GM12878 (cell line): Measurements from ENCODE around the gene ESPL1. TPM values are rescaled to one million over a fixed set of nuclear protein-coding genes. Genes with fewer than 3 reads are reported as not detected.

ENCODE experiments used
- DPF2 ChIP-seq: fragments of 450-650 bp; IDR thresholded peaks from 2 replicates; pipeline ENCODE4 v1.6.1; 2017; ENCODE audit warnings: mild to moderate bottlenecking
- EED ChIP-seq: sonication (generic); IDR thresholded peaks from 2 replicates; pipeline ENCODE4 v1.6.1; 2016; ENCODE audit warnings: antibody characterized with exemption, low read depth
- EZH2 ChIP-seq: IDR thresholded peaks from 2 replicates; pipeline ENCODE4 v1.6.1; 2012; ENCODE audit warnings: low read depth, mild to moderate bottlenecking, control low read depth, inconsistent platforms, low read length, borderline replicate concordance; ENCODE audit not compliant: control insufficient read depth
- FOXM1 ChIP-seq: IDR thresholded peaks from 2 replicates; pipeline ENCODE4 v1.6.1; 2012; ENCODE audit warnings: low read depth, mild to moderate bottlenecking, inconsistent platforms, low read length, moderate library complexity
- IKZF2 ChIP-seq, 2 experiments: fragments of 450-650 bp; IDR thresholded peaks; 2 replicates each; pipeline ENCODE4 v1.6.1; 2017; ENCODE audit warnings: mild to moderate bottlenecking in 2 of 2, moderate library complexity in 2 of 2
- JUNB ChIP-seq: IDR thresholded peaks from 2 replicates; pipeline ENCODE4 v1.6.1; 2016; ENCODE audit warnings: antibody characterized with exemption, mild to moderate bottlenecking
- NFXL1 ChIP-seq: fragments of 450-650 bp; IDR thresholded peaks from 2 replicates; pipeline ENCODE4 v1.6.1; 2017; ENCODE audit warnings: antibody characterized with exemption, mild to moderate bottlenecking, borderline replicate concordance
- NFYB ChIP-seq: IDR thresholded peaks from 2 replicates; pipeline ENCODE4 v1.6.1; 2011; ENCODE audit warnings: low read depth, mild to moderate bottlenecking, low read length, improper control_type of control experiment, moderate library complexity; ENCODE audit not compliant: insufficient read depth
- POLR2AphosphoS2 ChIP-seq: IDR thresholded peaks from 2 replicates; pipeline ENCODE4 v1.6.1; 2011; ENCODE audit warnings: low read depth, mild to moderate bottlenecking, low read length, improper control_type of control experiment, moderate library complexity
- POU2F2 ChIP-seq: IDR thresholded peaks from 3 replicates; pipeline ENCODE4 v1.6.1; 2011; ENCODE audit warnings: low read depth, mild to moderate bottlenecking, low read length, borderline replicate concordance
- RBBP5 ChIP-seq: fragments of 200-600 bp; sonication (generic); conservative IDR thresholded peaks from 2 replicates; pipeline ENCODE4 v1.6.1; 2016
- YY1 ChIP-seq: IDR thresholded peaks from 2 replicates; pipeline ENCODE4 v1.6.1; 2011; ENCODE audit warnings: low read depth, mild to moderate bottlenecking, low read length
- ZNF622 ChIP-seq: fragments of 450-650 bp; IDR thresholded peaks from 2 replicates; pipeline ENCODE4 v1.6.1; 2017; ENCODE audit warnings: mild to moderate bottlenecking, inconsistent platforms
- polyA plus RNA-seq, 11 experiments: library from polyadenylated mRNA; depleted of rRNA in 4 of 11; unstranded in 6 of 11; stranded (reverse) in 5 of 11; fragments of >200 nt; fragmentation: Nextera tagmentation in 4 of 11; fragmentation: Illumina TruSeq in 1 of 11; extraction: Ambion mirVana in 4 of 11; extraction: Trizol in 1 of 11; gene quantifications; 1 replicate in 1 of 11; 2 replicates in 10 of 11; pipeline versions ENCODE4 v1.2.1 to v1.2.3, GENCODE V29; 2011 to 2016; ENCODE audit warnings: inconsistent platforms in 2 of 11, missing spikeins in 2 of 11, low read depth in 1 of 11
- total RNA-seq, 4 experiments: library from RNA; depleted of rRNA in 3 of 4; stranded (reverse); fragments of >200 nt in 3 of 4; fragmentation: Illumina TruSeq in 1 of 4; extraction: Trizol in 1 of 4; gene quantifications; 2 replicates each; pipeline versions ENCODE4 v1.2.1 to v1.2.3, GENCODE V29; 2013 to 2021
- TF ChIP-seq, protein P1 (sequence below): fragments of 150-350 bp; IDR thresholded peaks from 2 replicates; pipeline ENCODE4 v1.6.1; 2014; ENCODE audit warnings: mild to moderate bottlenecking, low read depth, low read length
- TF ChIP-seq, protein P2 (sequence below): IDR thresholded peaks from 2 replicates; pipeline ENCODE4 v1.6.1; 2012; ENCODE audit warnings: improper control_type of control experiment, low read depth, low read length; ENCODE audit not compliant: insufficient replicate concordance
- TF ChIP-seq, protein P3 (sequence below): IDR thresholded peaks from 2 replicates; pipeline ENCODE4 v1.6.1; 2011; ENCODE audit warnings: borderline replicate concordance, low read depth, mild to moderate bottlenecking, moderate library complexity, mixed read lengths, low read length; ENCODE audit not compliant: insufficient read depth; ENCODE audit errors: extremely low read length
- TF ChIP-seq, protein P4 (sequence below): fragments of 450-650 bp; conservative IDR thresholded peaks from 2 replicates; pipeline ENCODE4 v1.6.1; 2017; ENCODE audit warnings: mild to moderate bottlenecking, moderate library complexity
- TF ChIP-seq, protein P5 (sequence below): IDR thresholded peaks from 2 replicates; pipeline ENCODE4 v1.6.1; 2012; ENCODE audit warnings: low read depth, low read length, improper control_type of control experiment

Gene ESPL1
- total and polyA plus RNA-seq, 10 of the 15 experiments (the other 5 are each of a cell fraction or from before 2014, with no cell fraction given) = 2.1 to 61.9 (median 21.2) TPM

DNA sequence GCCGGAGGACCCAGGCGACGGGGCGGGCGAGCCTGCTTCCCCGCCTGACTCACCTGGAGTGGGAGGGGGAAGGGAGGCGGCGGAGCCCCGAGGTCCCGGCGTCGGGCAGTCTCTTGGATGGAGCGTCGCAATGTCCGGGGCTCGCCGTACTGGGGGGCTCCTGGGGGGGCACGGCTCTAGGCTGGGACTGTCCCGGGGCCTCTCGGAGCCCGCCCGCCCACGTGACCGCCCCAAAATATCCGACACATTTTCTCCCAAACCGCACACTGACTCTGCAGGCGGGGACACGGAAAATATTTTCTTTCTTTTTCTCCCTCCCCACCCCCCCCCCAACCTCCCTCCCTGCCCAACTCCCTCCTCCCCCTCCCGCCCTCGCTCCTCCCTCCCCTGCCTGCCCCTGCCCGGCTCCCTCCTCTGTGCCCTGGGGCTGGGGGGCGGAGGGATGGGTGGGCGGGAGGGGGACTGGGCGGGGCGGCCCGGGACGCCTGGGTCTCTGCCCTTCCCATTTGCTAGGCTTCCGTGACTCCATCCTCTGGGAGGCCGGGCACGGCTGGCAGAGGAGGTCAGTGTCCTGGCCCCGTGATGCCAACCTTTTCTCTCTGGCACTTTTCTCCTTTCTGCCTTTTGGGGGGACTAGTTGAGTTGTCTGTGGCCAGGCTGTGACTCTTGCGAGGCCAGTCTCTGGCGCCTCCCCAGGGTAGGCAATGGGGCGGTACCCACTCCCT, 36.0 kb upstream of the ESPL1 start, which contains the start of gene RARG (continued):
- TF ChIP-seq, protein P1, sequence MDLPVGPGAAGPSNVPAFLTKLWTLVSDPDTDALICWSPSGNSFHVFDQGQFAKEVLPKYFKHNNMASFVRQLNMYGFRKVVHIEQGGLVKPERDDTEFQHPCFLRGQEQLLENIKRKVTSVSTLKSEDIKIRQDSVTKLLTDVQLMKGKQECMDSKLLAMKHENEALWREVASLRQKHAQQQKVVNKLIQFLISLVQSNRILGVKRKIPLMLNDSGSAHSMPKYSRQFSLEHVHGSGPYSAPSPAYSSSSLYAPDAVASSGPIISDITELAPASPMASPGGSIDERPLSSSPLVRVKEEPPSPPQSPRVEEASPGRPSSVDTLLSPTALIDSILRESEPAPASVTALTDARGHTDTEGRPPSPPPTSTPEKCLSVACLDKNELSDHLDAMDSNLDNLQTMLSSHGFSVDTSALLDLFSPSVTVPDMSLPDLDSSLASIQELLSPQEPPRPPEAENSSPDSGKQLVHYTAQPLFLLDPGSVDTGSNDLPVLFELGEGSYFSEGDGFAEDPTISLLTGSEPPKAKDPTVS = no peak
- TF ChIP-seq, protein P2, sequence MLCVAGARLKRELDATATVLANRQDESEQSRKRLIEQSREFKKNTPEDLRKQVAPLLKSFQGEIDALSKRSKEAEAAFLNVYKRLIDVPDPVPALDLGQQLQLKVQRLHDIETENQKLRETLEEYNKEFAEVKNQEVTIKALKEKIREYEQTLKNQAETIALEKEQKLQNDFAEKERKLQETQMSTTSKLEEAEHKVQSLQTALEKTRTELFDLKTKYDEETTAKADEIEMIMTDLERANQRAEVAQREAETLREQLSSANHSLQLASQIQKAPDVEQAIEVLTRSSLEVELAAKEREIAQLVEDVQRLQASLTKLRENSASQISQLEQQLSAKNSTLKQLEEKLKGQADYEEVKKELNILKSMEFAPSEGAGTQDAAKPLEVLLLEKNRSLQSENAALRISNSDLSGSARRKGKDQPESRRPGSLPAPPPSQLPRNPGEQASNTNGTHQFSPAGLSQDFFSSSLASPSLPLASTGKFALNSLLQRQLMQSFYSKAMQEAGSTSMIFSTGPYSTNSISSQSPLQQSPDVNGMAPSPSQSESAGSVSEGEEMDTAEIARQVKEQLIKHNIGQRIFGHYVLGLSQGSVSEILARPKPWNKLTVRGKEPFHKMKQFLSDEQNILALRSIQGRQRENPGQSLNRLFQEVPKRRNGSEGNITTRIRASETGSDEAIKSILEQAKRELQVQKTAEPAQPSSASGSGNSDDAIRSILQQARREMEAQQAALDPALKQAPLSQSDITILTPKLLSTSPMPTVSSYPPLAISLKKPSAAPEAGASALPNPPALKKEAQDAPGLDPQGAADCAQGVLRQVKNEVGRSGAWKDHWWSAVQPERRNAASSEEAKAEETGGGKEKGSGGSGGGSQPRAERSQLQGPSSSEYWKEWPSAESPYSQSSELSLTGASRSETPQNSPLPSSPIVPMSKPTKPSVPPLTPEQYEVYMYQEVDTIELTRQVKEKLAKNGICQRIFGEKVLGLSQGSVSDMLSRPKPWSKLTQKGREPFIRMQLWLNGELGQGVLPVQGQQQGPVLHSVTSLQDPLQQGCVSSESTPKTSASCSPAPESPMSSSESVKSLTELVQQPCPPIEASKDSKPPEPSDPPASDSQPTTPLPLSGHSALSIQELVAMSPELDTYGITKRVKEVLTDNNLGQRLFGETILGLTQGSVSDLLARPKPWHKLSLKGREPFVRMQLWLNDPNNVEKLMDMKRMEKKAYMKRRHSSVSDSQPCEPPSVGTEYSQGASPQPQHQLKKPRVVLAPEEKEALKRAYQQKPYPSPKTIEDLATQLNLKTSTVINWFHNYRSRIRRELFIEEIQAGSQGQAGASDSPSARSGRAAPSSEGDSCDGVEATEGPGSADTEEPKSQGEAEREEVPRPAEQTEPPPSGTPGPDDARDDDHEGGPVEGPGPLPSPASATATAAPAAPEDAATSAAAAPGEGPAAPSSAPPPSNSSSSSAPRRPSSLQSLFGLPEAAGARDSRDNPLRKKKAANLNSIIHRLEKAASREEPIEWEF = no peak
- TF ChIP-seq EZH2 = no peak
- no peak for TF ChIP-seq RBBP5
- no peak for TF ChIP-seq ZNF622
- no peak for TF ChIP-seq JUNB
- no peak for TF ChIP-seq FOXM1
- no peak for TF ChIP-seq NFYB
- TF ChIP-seq YY1 = peak; percentile 13; the same call in 1 of the 2 replicates
- TF ChIP-seq NFXL1 = no peak
- TF ChIP-seq DPF2 = peak; percentile 47; the same call in 1 of the 2 replicates
- TF ChIP-seq POLR2AphosphoS2 = no peak
- TF ChIP-seq, protein P3, sequence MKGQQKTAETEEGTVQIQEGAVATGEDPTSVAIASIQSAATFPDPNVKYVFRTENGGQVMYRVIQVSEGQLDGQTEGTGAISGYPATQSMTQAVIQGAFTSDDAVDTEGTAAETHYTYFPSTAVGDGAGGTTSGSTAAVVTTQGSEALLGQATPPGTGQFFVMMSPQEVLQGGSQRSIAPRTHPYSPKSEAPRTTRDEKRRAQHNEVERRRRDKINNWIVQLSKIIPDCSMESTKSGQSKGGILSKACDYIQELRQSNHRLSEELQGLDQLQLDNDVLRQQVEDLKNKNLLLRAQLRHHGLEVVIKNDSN = peak; percentile 55
- no peak for TF ChIP-seq EED
- TF ChIP-seq IKZF2 (IDR thresholded peaks at IDR 0.05) = no peak
- no peak for TF ChIP-seq POU2F2
- TF ChIP-seq, protein P4, sequence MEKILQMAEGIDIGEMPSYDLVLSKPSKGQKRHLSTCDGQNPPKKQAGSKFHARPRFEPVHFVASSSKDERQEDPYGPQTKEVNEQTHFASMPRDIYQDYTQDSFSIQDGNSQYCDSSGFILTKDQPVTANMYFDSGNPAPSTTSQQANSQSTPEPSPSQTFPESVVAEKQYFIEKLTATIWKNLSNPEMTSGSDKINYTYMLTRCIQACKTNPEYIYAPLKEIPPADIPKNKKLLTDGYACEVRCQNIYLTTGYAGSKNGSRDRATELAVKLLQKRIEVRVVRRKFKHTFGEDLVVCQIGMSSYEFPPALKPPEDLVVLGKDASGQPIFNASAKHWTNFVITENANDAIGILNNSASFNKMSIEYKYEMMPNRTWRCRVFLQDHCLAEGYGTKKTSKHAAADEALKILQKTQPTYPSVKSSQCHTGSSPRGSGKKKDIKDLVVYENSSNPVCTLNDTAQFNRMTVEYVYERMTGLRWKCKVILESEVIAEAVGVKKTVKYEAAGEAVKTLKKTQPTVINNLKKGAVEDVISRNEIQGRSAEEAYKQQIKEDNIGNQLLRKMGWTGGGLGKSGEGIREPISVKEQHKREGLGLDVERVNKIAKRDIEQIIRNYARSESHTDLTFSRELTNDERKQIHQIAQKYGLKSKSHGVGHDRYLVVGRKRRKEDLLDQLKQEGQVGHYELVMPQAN = no peak
- TF ChIP-seq, protein P5, sequence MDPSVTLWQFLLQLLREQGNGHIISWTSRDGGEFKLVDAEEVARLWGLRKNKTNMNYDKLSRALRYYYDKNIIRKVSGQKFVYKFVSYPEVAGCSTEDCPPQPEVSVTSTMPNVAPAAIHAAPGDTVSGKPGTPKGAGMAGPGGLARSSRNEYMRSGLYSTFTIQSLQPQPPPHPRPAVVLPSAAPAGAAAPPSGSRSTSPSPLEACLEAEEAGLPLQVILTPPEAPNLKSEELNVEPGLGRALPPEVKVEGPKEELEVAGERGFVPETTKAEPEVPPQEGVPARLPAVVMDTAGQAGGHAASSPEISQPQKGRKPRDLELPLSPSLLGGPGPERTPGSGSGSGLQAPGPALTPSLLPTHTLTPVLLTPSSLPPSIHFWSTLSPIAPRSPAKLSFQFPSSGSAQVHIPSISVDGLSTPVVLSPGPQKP = no peak
